HEK293 (cell line): ENCODE results near the gene MYRIP.

Source experiments
- CTCF ChIA-PET: fragments of 350-600 bp; formaldehyde crosslinking; extraction: SDS; loops from one replicate; lab custom pipeline; 2021; ENCODE audit warnings: antibody characterized with exemption; lab: Yijun Ruan, JAX
- POLR2A ChIA-PET: fragments of 300-600 bp; formaldehyde crosslinking; extraction: SDS; loops from one replicate; lab custom pipeline; 2020; ENCODE audit warnings: antibody characterized with exemption, inconsistent platforms; lab: Yijun Ruan, JAX
- H3K27ac ChIP-seq: fragments of 200-500 bp; sonication (Bioruptor generic); 2 replicates; pipeline ENCODE4 v1.5.1; 2014; ENCODE audit warnings: low read depth, low read length, control low read depth, inconsistent platforms; ENCODE audit errors: extremely low read depth
- H3K36me3 ChIP-seq, 2 experiments: fragments of 200-500 bp in 1 of 2; sonication (Bioruptor generic) in 1 of 2; 1 replicate in 1 of 2; 2 replicates in 1 of 2; pipeline ENCODE4 v1.5.1; 2014 to 2017; ENCODE audit warnings: inconsistent platforms in 2 of 2, low read length in 2 of 2; ENCODE audit not compliant: control insufficient read depth in 2 of 2, insufficient read depth in 1 of 2
- H3K4me1 ChIP-seq: fragments of 200-500 bp; sonication (Bioruptor generic); 2 replicates; pipeline ENCODE4 v1.5.1; 2014; ENCODE audit warnings: mild to moderate bottlenecking, low read length, inconsistent platforms; ENCODE audit not compliant: control insufficient read depth, insufficient read depth
- H3K4me3 ChIP-seq: 2 replicates; pipeline ENCODE4 v1.5.1; 2011; ENCODE audit warnings: low read depth, mild to moderate bottlenecking, control low read depth, low read length, moderate library complexity
- H3K9me3 ChIP-seq: fragments of 200-500 bp; sonication (Bioruptor generic); 2 replicates; pipeline ENCODE4 v1.5.1; 2014; ENCODE audit warnings: low read depth, low read length, inconsistent platforms; ENCODE audit not compliant: control insufficient read depth, insufficient read depth
- EGR2 ChIP-seq: fragments of 450-650 bp; formaldehyde crosslinking; IDR thresholded peaks from 2 replicates; pipeline ENCODE4 v1.5.1; 2016; ENCODE audit warnings: low read depth, missing biosample characterization, missing genetic modification characterization
- HOXA7 ChIP-seq: sonication (generic); formaldehyde crosslinking; IDR thresholded peaks from 2 replicates; pipeline ENCODE4 v1.8.1; 2022; ENCODE audit warnings: missing genetic modification reagents, borderline replicate concordance
- HOXD13 ChIP-seq: sonication (generic); formaldehyde crosslinking; IDR thresholded peaks from 2 replicates; pipeline ENCODE4 v1.8.0; 2022; ENCODE audit warnings: missing genetic modification reagents, borderline replicate concordance
- KLF10 ChIP-seq: fragments of 450-650 bp; IDR thresholded peaks from 2 replicates; pipeline ENCODE4 v1.5.1; 2018; ENCODE audit warnings: missing biosample characterization, mild to moderate bottlenecking, missing genetic modification characterization
- KLF9 ChIP-seq: fragments of 450-650 bp; formaldehyde crosslinking; IDR thresholded peaks from 2 replicates; pipeline ENCODE4 v1.5.1; 2016; ENCODE audit warnings: missing biosample characterization, missing genetic modification characterization, low read depth
- MYNN ChIP-seq: fragments of 450-650 bp; formaldehyde crosslinking; IDR thresholded peaks from 2 replicates; pipeline ENCODE4 v1.5.1; 2016; ENCODE audit warnings: missing biosample characterization, missing genetic modification characterization, borderline replicate concordance
- PRDM1 ChIP-seq: fragments of 450-650 bp; formaldehyde crosslinking; IDR thresholded peaks from 2 replicates; pipeline ENCODE4; 2016; ENCODE audit warnings: missing biosample characterization, missing genetic modification characterization
- REPIN1 ChIP-seq: fragments of 450-650 bp; formaldehyde crosslinking; IDR thresholded peaks from 2 replicates; pipeline ENCODE4 v1.5.1; 2017; ENCODE audit warnings: missing biosample characterization, missing genetic modification characterization, low read depth
- SALL2 ChIP-seq: fragments of 450-650 bp; formaldehyde crosslinking; IDR thresholded peaks from 2 replicates; pipeline ENCODE4 v1.5.0; 2017; ENCODE audit warnings: missing biosample characterization, mild to moderate bottlenecking, missing genetic modification characterization, borderline replicate concordance
- TRIM28 ChIP-seq: IDR thresholded peaks from 2 replicates; pipeline ENCODE4 v1.6.1; 2011; ENCODE audit warnings: low read length, control low read depth, borderline replicate concordance
- ZBTB8A ChIP-seq: fragments of 450-650 bp; formaldehyde crosslinking; IDR thresholded peaks from 2 replicates; pipeline ENCODE4 v1.5.1; 2016; ENCODE audit warnings: missing biosample characterization, missing genetic modification characterization
- ZNF112 ChIP-seq: fragments of 450-650 bp; formaldehyde crosslinking; IDR thresholded peaks from 2 replicates; pipeline ENCODE4 v1.5.0; 2017; ENCODE audit warnings: missing biosample characterization, missing genetic modification characterization
- ZNF138 ChIP-seq: fragments of 450-650 bp; formaldehyde crosslinking; IDR thresholded peaks from 2 replicates; pipeline ENCODE4 v1.5.1; 2016; ENCODE audit warnings: missing biosample characterization, missing genetic modification characterization, borderline replicate concordance
- ZNF19 ChIP-seq: fragments of 450-650 bp; formaldehyde crosslinking; IDR thresholded peaks from 2 replicates; pipeline ENCODE4; 2016; ENCODE audit warnings: missing biosample characterization, missing genetic modification characterization, low read depth
- ZNF335 ChIP-seq: fragments of 450-650 bp; formaldehyde crosslinking; conservative IDR thresholded peaks from 2 replicates; pipeline ENCODE4 v1.5.1; 2016; ENCODE audit warnings: missing biosample characterization, missing genetic modification characterization
- ZNF341 ChIP-seq: fragments of 450-650 bp; formaldehyde crosslinking; IDR thresholded peaks from 2 replicates; pipeline ENCODE4; 2016; ENCODE audit warnings: low read depth, missing biosample characterization, missing genetic modification characterization
- ZNF37A ChIP-seq: fragments of 450-650 bp; IDR thresholded peaks from 2 replicates; pipeline ENCODE4 v1.5.1; 2018; ENCODE audit warnings: missing biosample characterization, missing genetic modification characterization
- ZNF404 ChIP-seq: fragments of 450-650 bp; formaldehyde crosslinking; IDR thresholded peaks from 2 replicates; pipeline ENCODE4 v1.5.1; 2017; ENCODE audit warnings: missing biosample characterization, missing genetic modification characterization
- ZNF529 ChIP-seq: fragments of 450-650 bp; formaldehyde crosslinking; IDR thresholded peaks from 2 replicates; pipeline ENCODE4 v1.5.1; 2017; ENCODE audit warnings: missing genetic modification characterization, missing biosample characterization; ENCODE audit not compliant: insufficient replicate concordance
- ZNF530 ChIP-seq: fragments of 450-650 bp; formaldehyde crosslinking; IDR thresholded peaks from 2 replicates; pipeline ENCODE4 v1.5.1; 2016; ENCODE audit warnings: low read depth, missing biosample characterization, missing genetic modification characterization
- ZNF600 ChIP-seq: fragments of 450-650 bp; formaldehyde crosslinking; IDR thresholded peaks from 2 replicates; pipeline ENCODE4 v1.5.1; 2016; ENCODE audit warnings: missing biosample characterization, missing genetic modification characterization
- ZNF701 ChIP-seq: fragments of 450-650 bp; formaldehyde crosslinking; IDR thresholded peaks from 2 replicates; pipeline ENCODE4 v1.5.1; 2016; ENCODE audit warnings: missing biosample characterization, missing genetic modification characterization
- ZNF837 ChIP-seq: fragments of 450-650 bp; formaldehyde crosslinking; IDR thresholded peaks from 2 replicates; pipeline ENCODE4 v1.5.1; 2016; ENCODE audit warnings: missing biosample characterization, missing genetic modification characterization
- ZNF843 ChIP-seq: fragments of 450-650 bp; formaldehyde crosslinking; IDR thresholded peaks from 2 replicates; pipeline ENCODE4 v1.5.1; 2016; ENCODE audit warnings: missing biosample characterization, missing genetic modification characterization
- TF ChIP-seq, protein P1 (sequence below): IDR thresholded peaks from 2 replicates; pipeline ENCODE4 v1.6.1; 2011; ENCODE audit warnings: mild to moderate bottlenecking, low read depth, low read length, borderline replicate concordance
- TF ChIP-seq, protein P2 (sequence below): fragments of 450-650 bp; formaldehyde crosslinking; IDR thresholded peaks from 2 replicates; pipeline ENCODE4 v1.5.1; 2016; ENCODE audit warnings: missing biosample characterization, missing genetic modification characterization
- TF ChIP-seq, protein P3 (sequence below): fragments of 450-650 bp; formaldehyde crosslinking; IDR thresholded peaks from 2 replicates; pipeline ENCODE4 v1.5.1; 2016; ENCODE audit warnings: missing biosample characterization, missing genetic modification characterization, low read depth
- TF ChIP-seq, protein P4 (sequence below): fragments of 450-650 bp; formaldehyde crosslinking; IDR thresholded peaks from 2 replicates; pipeline ENCODE4 v1.5.1; 2016; ENCODE audit warnings: missing biosample characterization, missing genetic modification characterization

The MYRIP gene

DNA sequence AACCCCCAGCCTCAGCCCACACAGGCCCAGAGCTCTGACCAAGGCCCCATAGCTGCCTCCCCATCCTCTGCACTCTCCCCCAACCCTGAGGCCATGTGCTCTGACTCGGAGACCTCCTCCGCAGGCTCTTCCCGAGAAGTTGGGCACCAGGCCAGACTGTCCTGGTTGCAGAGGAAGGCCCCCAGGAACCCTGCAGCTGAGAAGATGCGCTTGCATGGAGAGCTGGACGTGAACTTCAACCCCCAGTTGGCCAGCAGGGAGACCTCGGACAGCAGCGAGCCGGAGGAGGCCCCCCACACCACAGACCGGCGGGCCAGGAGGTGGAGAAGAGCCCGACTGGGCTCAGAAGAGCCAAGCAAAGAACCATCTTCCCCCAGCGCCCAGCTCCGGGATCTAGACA lies 380.6 kb downstream of the MYRIP start:
- Histone ChIP-seq H3K4me3 (no peak overlapping the region), H3K36me3 (no peaks in the 10 kb centered on the region), H3K27ac (no peak overlapping the region), H3K4me1 (no peaks in the 10 kb centered on the region), H3K9me3 (no peaks in the 10 kb centered on the region)
- TF ChIP-seq MYNN (tag by site-specific recombination): no peak
- TF ChIP-seq, protein P1, sequence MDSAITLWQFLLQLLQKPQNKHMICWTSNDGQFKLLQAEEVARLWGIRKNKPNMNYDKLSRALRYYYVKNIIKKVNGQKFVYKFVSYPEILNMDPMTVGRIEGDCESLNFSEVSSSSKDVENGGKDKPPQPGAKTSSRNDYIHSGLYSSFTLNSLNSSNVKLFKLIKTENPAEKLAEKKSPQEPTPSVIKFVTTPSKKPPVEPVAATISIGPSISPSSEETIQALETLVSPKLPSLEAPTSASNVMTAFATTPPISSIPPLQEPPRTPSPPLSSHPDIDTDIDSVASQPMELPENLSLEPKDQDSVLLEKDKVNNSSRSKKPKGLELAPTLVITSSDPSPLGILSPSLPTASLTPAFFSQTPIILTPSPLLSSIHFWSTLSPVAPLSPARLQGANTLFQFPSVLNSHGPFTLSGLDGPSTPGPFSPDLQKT: no peak
- TF ChIP-seq KLF9 (tag by site-specific recombination): no peak
- TF ChIP-seq ZNF37A (tag by site-specific recombination): no peak
- no peak for TF ChIP-seq EGR2 (tag by site-specific recombination)
- TF ChIP-seq ZNF19: no peak
- no peak for TF ChIP-seq ZNF530 (tag by site-specific recombination)
- no peak for TF ChIP-seq ZNF529 (tag by site-specific recombination)
- TF ChIP-seq TRIM28: no peak
- TF ChIP-seq ZNF404 (tag by site-specific recombination): no peak
- no peak for TF ChIP-seq HOXD13 (CRISPR knock-in tag)
- TF ChIP-seq ZBTB8A: no peak
- TF ChIP-seq ZNF600 (tag by site-specific recombination): no peak
- TF ChIP-seq, protein P2, sequence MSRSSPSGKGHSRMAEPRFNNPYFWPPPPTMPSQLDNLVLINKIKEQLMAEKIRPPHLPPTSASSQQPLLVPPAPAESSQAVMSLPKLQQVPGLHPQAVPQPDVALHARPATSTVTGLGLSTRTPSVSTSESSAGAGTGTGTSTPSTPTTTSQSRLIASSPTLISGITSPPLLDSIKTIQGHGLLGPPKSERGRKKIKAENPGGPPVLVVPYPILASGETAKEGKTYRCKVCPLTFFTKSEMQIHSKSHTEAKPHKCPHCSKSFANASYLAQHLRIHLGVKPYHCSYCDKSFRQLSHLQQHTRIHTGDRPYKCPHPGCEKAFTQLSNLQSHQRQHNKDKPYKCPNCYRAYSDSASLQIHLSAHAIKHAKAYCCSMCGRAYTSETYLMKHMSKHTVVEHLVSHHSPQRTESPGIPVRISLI (tag by site-specific recombination): no peak
- TF ChIP-seq, protein P3, sequence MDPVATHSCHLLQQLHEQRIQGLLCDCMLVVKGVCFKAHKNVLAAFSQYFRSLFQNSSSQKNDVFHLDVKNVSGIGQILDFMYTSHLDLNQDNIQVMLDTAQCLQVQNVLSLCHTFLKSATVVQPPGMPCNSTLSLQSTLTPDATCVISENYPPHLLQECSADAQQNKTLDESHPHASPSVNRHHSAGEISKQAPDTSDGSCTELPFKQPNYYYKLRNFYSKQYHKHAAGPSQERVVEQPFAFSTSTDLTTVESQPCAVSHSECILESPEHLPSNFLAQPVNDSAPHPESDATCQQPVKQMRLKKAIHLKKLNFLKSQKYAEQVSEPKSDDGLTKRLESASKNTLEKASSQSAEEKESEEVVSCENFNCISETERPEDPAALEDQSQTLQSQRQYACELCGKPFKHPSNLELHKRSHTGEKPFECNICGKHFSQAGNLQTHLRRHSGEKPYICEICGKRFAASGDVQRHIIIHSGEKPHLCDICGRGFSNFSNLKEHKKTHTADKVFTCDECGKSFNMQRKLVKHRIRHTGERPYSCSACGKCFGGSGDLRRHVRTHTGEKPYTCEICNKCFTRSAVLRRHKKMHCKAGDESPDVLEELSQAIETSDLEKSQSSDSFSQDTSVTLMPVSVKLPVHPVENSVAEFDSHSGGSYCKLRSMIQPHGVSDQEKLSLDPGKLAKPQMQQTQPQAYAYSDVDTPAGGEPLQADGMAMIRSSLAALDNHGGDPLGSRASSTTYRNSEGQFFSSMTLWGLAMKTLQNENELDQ: no peak
- no peak for TF ChIP-seq KLF10 (tag by site-specific recombination)
- TF ChIP-seq REPIN1 (tag by site-specific recombination): no peak
- ChIA-PET POLR2A (no interaction called here), CTCF (interaction anchor here (0.6 to 3.4 kb wide), 3 partner anchors 128 to 648 kb away, joined by 3 to 44 read pairs (median 3); no protein-coding TSS in a partner anchor)

DNA sequence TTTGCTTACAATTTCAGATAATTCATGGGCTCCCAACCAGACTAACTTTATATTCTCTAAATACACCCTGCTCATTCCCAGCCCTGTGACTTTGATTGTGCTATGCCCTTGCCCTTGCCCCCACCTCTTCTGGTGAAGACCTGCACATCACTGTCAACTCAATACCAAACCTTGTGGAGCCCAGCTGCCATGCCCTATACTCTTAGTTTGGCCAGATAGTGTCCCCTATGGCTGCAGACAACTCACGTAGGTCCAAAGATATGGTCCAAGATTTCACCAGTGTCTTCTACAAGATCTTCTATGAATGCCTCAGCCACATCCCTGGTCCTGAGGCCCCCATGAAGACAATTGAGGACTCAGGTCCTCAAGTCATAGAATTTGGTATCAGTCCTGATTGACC lies 381.8 kb downstream of the MYRIP start:
- H3K27ac ChIP-seq: no peak overlapping the region
- H3K4me3 ChIP-seq: no peak overlapping the region
- ChIA-PET POLR2A (interaction anchor here (0.8 to 1.4 kb wide), 3 partner anchors 37 to 123 kb away, joined by 3 to 8 read pairs (median 3); partner anchors contain the start of gene EIF1B), CTCF (interaction anchor here (0.5 to 3.4 kb wide), 16 partner anchors 12 to 787 kb away, joined by 3 to 44 read pairs (median 4); partner anchors contain the start of gene EIF1B)
- TF ChIP-seq ZNF335 (no peak), ZNF837 (no peak), SALL2 (tag by site-specific recombination) (no peak), PRDM1 (tag by site-specific recombination) (no peak), KLF10 (tag by site-specific recombination) (no peak), ZNF138 (tag by site-specific recombination) (no peak), ZNF112 (no peak), ZNF404 (tag by site-specific recombination) (no peak), ZNF341 (no peak), TRIM28 (no peak), HOXA7 (CRISPR knock-in tag) (no peak), ZNF701 (tag by site-specific recombination) (no peak), ZNF843 (tag by site-specific recombination) (no peak)
- TF ChIP-seq, protein P4, sequence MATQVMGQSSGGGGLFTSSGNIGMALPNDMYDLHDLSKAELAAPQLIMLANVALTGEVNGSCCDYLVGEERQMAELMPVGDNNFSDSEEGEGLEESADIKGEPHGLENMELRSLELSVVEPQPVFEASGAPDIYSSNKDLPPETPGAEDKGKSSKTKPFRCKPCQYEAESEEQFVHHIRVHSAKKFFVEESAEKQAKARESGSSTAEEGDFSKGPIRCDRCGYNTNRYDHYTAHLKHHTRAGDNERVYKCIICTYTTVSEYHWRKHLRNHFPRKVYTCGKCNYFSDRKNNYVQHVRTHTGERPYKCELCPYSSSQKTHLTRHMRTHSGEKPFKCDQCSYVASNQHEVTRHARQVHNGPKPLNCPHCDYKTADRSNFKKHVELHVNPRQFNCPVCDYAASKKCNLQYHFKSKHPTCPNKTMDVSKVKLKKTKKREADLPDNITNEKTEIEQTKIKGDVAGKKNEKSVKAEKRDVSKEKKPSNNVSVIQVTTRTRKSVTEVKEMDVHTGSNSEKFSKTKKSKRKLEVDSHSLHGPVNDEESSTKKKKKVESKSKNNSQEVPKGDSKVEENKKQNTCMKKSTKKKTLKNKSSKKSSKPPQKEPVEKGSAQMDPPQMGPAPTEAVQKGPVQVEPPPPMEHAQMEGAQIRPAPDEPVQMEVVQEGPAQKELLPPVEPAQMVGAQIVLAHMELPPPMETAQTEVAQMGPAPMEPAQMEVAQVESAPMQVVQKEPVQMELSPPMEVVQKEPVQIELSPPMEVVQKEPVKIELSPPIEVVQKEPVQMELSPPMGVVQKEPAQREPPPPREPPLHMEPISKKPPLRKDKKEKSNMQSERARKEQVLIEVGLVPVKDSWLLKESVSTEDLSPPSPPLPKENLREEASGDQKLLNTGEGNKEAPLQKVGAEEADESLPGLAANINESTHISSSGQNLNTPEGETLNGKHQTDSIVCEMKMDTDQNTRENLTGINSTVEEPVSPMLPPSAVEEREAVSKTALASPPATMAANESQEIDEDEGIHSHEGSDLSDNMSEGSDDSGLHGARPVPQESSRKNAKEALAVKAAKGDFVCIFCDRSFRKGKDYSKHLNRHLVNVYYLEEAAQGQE (tag by site-specific recombination): no peak
- H3K4me1 ChIP-seq: no peaks in the 10 kb centered on the region
- H3K36me3 ChIP-seq: no peaks in the 10 kb centered on the region
- H3K9me3 ChIP-seq: no peaks in the 10 kb centered on the region
